Stimulated activated naive CD8-positive, alpha-beta T cell treated with anti-CD3 and anti-CD28 coated beads, Interleukin-15, Interleukin-2, amounts not matched to agents 100 ng/mL and 50 ng/mL, for 24 hours (primary cell): ENCODE data around the gene MINPP1.

ENCODE experiments used
- H3K27ac Mint-ChIP-seq: one replicate; pipeline ENCODE4 v1.8.0; 2021; ENCODE audit warnings: mild to moderate bottlenecking, mixed read lengths
- H3K27me3 Mint-ChIP-seq: one replicate; pipeline ENCODE4 v1.8.0; 2021; ENCODE audit warnings: mixed read lengths
- H3K36me3 Mint-ChIP-seq: one replicate; pipeline ENCODE4 v1.8.0; 2021; ENCODE audit warnings: low read depth, mixed read lengths
- H3K4me1 Mint-ChIP-seq: one replicate; pipeline ENCODE4 v1.8.0; 2021; ENCODE audit warnings: low read depth, mixed read lengths
- H3K4me3 Mint-ChIP-seq: one replicate; pipeline ENCODE4 v1.8.0; 2021; ENCODE audit warnings: mild to moderate bottlenecking, mixed read lengths
- H3K9me3 Mint-ChIP-seq: one replicate; pipeline ENCODE4 v1.8.0; 2021; ENCODE audit warnings: mixed read lengths

Gene MINPP1

GRCh38 chr10:87600581-87600980 is 95.9 kb downstream of the MINPP1 start:
- peaks cover 2% of the 10 kb centered on the region for H3K27me3 Mint-ChIP-seq
- no peaks in the 10 kb centered on the region for H3K9me3 Mint-ChIP-seq
- no peak overlapping the region for H3K27ac Mint-ChIP-seq
- H3K4me1 Mint-ChIP-seq, result peaks cover 9% of the 10 kb centered on the region
- H3K4me3 Mint-ChIP-seq, result no peak overlapping the region
- no peaks in the 10 kb centered on the region for H3K36me3 Mint-ChIP-seq
